ENCODE results near the gene IARS1. TPM values are rescaled to one million over a fixed set of nuclear protein-coding genes. Genes with fewer than 3 reads are reported as not detected.

IARS1 gene
- total RNA-seq, 3 donors from 2014 or later, result 56.5 to 111 (median 111) TPM

DNA sequence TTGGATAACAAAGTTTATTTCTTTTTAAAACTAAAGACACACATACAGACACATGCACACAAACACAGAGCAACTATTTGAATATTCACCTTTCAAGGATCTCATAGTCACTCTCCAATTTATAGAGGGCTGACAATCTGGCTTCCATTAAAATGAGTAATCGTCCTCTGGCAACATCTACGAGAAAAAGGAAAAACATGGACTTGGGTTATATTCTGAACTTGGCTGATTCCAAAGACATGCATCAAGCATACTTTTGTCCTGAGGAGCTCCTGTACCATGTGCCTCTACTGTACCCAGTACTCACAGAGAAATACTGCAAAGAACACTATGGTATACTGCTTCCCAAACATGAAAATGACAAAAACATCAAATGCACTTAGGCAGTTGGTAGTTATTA, 15.4 kb downstream of the IARS1 start:
- no peak for DNase-seq (ENCODE audit: low spot score in 2 of 2)
- H3K27ac ChIP-seq, result no peak overlapping the region
- no peaks in the 10 kb centered on the region for H3K4me1 ChIP-seq
- H3K36me3 ChIP-seq, result no peaks in the 10 kb centered on the region
- H3K4me3 ChIP-seq, result no peak overlapping the region
- TF ChIP-seq POLR2AphosphoS5 (IDR thresholded peaks at IDR 0.05) (no peak), POLR2A (IDR thresholded peaks at IDR 0.05) (no peak)
- TF ChIP-seq, protein P1, sequence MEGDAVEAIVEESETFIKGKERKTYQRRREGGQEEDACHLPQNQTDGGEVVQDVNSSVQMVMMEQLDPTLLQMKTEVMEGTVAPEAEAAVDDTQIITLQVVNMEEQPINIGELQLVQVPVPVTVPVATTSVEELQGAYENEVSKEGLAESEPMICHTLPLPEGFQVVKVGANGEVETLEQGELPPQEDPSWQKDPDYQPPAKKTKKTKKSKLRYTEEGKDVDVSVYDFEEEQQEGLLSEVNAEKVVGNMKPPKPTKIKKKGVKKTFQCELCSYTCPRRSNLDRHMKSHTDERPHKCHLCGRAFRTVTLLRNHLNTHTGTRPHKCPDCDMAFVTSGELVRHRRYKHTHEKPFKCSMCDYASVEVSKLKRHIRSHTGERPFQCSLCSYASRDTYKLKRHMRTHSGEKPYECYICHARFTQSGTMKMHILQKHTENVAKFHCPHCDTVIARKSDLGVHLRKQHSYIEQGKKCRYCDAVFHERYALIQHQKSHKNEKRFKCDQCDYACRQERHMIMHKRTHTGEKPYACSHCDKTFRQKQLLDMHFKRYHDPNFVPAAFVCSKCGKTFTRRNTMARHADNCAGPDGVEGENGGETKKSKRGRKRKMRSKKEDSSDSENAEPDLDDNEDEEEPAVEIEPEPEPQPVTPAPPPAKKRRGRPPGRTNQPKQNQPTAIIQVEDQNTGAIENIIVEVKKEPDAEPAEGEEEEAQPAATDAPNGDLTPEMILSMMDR (IDR thresholded peaks at IDR 0.05), result no peak
- intact Hi-C loops (cut with DNase I; ENCODE audit: low total_unique reads), result no loop called here
- no peaks in the 10 kb centered on the region for H3K27me3 ChIP-seq
- no peaks in the 10 kb centered on the region for H3K9me3 ChIP-seq

DNA sequence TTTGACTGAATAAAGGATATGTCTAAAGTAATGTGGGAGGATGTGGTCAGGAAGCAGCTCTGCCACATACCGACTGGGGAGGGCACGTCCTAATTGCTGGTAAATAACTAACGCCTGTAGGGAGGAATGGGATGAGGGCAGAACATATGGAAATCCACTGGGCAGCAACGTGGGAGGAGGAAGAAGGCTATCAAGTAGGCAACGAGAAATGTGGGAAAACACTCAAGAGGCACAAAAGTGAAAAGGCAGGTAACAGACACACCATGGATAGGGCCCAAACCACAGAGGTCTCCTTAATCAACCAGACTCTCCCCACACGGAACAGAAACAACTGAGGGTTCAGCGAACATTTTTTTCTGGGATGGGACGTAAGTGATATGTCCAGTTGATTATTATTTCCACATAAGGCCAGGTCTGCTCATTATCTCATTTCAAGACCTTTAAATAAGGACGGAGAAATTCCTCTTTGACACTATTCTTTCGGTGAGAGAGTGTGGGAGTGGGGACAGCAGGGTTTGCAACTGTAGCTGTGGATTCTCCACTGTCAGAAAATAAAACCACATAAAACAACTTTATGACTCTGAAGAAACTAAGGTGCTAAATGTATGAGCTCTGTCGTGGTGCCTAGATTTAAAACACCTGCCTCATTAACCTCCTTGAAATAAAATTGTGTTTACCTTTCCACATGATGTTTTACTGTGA, 17.0 kb downstream of the IARS1 start:
- Histone ChIP-seq H3K4me3 (no peak overlapping the region), H3K27me3 (no peaks in the 10 kb centered on the region), H3K4me1 (no peaks in the 10 kb centered on the region), H3K9me3 (no peaks in the 10 kb centered on the region), H3K27ac (no peak overlapping the region), H3K36me3 (no peaks in the 10 kb centered on the region)
- TF ChIP-seq, protein P1 (IDR thresholded peaks at IDR 0.05), result no peak
- TF ChIP-seq POLR2A (IDR thresholded peaks at IDR 0.05), result no peak
- DNase-seq (ENCODE audit: low spot score in 2 of 2), result no peak
- intact Hi-C loops (cut with DNase I; ENCODE audit: low total_unique reads), result no loop called here

DNA sequence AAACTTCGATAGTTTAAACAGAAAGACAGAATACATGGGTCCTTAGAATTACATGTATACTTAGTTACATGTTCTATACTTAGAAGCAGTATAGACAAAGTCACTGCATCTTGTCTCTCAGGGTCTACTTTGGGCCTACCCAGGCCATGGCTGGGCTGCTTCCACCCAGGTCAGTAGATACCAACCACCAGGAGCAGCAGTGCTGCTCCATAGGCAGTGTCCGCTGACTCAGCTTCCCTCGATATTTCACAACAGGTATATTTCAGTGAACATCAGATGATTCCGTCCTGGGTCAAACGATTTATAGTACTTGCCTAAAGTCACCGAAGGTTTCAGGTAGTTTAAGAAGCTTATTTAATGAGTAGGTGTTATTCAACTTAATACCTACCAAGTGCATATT, 18.0 kb downstream of the IARS1 start:
- no peaks in the 10 kb centered on the region for H3K9me3 ChIP-seq
- H3K36me3 ChIP-seq, result peaks cover 3% of the 10 kb centered on the region
- no peaks in the 10 kb centered on the region for H3K4me1 ChIP-seq
- intact Hi-C loops (cut with DNase I; ENCODE audit: low total_unique reads), result no loop called here
- no peaks in the 10 kb centered on the region for H3K27me3 ChIP-seq
- no peak overlapping the region for H3K4me3 ChIP-seq
- no peak for DNase-seq (ENCODE audit: low spot score in 2 of 2)
- H3K27ac ChIP-seq, result no peak overlapping the region
- TF ChIP-seq POLR2AphosphoS5 (IDR thresholded peaks at IDR 0.05) (no peak), POLR2A (IDR thresholded peaks at IDR 0.05) (no peak)
- TF ChIP-seq, protein P1 (IDR thresholded peaks at IDR 0.05), result no peak

DNA sequence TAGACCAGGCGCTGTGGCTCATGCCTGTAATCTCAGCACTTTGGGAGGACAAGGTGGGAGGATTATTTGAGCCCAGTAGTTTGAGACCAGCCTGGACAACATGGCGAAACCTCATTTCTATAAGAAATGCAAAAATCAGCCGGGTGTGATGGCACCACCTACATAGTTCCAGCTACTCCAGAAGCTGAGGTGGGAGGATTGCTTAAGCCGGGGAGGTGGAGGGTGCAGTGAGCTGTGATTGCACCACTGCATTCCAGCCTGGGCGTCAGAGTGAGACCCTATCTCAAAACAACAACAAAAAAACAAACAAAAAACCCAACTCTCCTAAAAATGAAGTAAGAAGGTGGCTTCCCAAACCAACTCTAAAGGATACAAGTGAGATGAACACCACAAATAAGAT, 23.0 kb downstream of the IARS1 start:
- DNase-seq (ENCODE audit: low spot score in 2 of 2), result no peak
- H3K9me3 ChIP-seq, result no peaks in the 10 kb centered on the region
- no peak overlapping the region for H3K4me3 ChIP-seq
- H3K27me3 ChIP-seq, result no peaks in the 10 kb centered on the region
- H3K27ac ChIP-seq, result no peak overlapping the region
- H3K36me3 ChIP-seq, result peaks cover 12% of the 10 kb centered on the region
- no peaks in the 10 kb centered on the region for H3K4me1 ChIP-seq
- TF ChIP-seq, protein P1 (IDR thresholded peaks at IDR 0.05), result no peak
- TF ChIP-seq POLR2AphosphoS5 (IDR thresholded peaks at IDR 0.05), result no peak
- TF ChIP-seq POLR2A (IDR thresholded peaks at IDR 0.05), result no peak
- intact Hi-C loops (cut with DNase I; ENCODE audit: low total_unique reads), result no loop called here

DNA sequence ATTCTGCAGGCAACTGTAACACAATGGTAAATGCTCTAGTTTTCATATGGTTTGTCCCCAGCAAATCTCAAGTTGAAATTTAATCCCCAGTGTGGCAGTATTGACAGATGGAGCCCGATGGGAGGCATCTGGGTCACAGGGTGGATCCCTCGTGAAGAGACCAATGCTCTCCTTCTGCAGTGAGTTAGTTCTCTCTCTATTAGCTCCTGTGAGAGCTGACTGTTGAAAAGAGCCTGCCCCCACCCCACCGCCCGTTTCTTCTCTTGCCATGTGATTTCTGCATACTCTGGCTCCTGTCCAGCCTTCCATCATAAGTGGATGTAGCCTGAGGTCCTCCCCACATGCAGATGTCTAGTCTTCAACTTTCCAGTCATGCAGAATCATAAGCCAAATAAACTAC, 27.0 kb downstream of the IARS1 start:
- TF ChIP-seq POLR2A (IDR thresholded peaks at IDR 0.05), result no peak
- TF ChIP-seq, protein P1 (IDR thresholded peaks at IDR 0.05), result no peak
- TF ChIP-seq POLR2AphosphoS5 (IDR thresholded peaks at IDR 0.05), result no peak
- no peak overlapping the region for H3K4me3 ChIP-seq
- no peak overlapping the region for H3K27ac ChIP-seq
- H3K27me3 ChIP-seq, result no peaks in the 10 kb centered on the region
- no peak for DNase-seq (ENCODE audit: low spot score in 2 of 2)
- no peaks in the 10 kb centered on the region for H3K9me3 ChIP-seq
- intact Hi-C loops (cut with DNase I; ENCODE audit: low total_unique reads), result no loop called here
- peaks cover 12% of the 10 kb centered on the region for H3K36me3 ChIP-seq
- H3K4me1 ChIP-seq, result no peaks in the 10 kb centered on the region

Measured in breast epithelium (tissue), 4 donors.